ENCODE results near the gene FGGY.

GRCh38 chr1:59593798-59594790 lies 297.2 kb downstream of the FGGY start:
- TF ChIP-seq YY1 (IDR thresholded peaks at IDR 0.05; ENCODE audit: insufficient read depth, insufficient read length) (no peak), ZNF274 (IDR thresholded peaks at IDR 0.05; ENCODE audit: low read depth, low read length) (no peak)

All from NT2/D1 (cell line).